ENCODE results near the gene UGP2.
A peak's percentile ranks its signal among the peaks of the same experiment; 100 is the strongest.
"Not testable (repeated sequence)": the region's sequence is repeated elsewhere in the genome, so short reads cannot be mapped to it uniquely, and the experiment has no call there.

The UGP2 gene

GRCh38 chr2:63840785-63841253, 877 bp upstream of the UGP2 start:
- DNase-seq: peak; percentile 89

GRCh38 chr2:63842149-63843061, 709 bp downstream of the UGP2 start:
- no peak for DNase-seq

GRCh38 chr2:63843093-63843492, 1.4 kb downstream of the UGP2 start:
- no peak for DNase-seq

GRCh38 chr2:63843791-63844190, 2.1 kb downstream of the UGP2 start:
- DNase-seq: no peak

GRCh38 chr2:63844616-63845015, 2.9 kb downstream of the UGP2 start:
- no peak for DNase-seq

GRCh38 chr2:63845866-63846265, 4.2 kb downstream of the UGP2 start:
- no peak for DNase-seq

- DNase-seq: no peak
These were observed 4.8 kb downstream of the UGP2 start for GRCh38 chr2:63846487-63846886.

GRCh38 chr2:63847571-63847970, 5.9 kb downstream of the UGP2 start:
- not testable (repeated sequence) for DNase-seq

- DNase-seq: no peak
These were observed 7.9 kb downstream of the UGP2 start for GRCh38 chr2:63849381-63850203.

GRCh38 chr2:63850204-63850571, 8.5 kb downstream of the UGP2 start:
- DNase-seq: no peak

- DNase-seq: no peak
These were observed 9.0 kb downstream of the UGP2 start for GRCh38 chr2:63850649-63851048.

- DNase-seq: no peak
These were observed 10.1 kb downstream of the UGP2 start for GRCh38 chr2:63851691-63852311.

- no peak for DNase-seq
These were observed 12.0 kb downstream of the UGP2 start for GRCh38 chr2:63853527-63854310.

GRCh38 chr2:63855418-63856302, 14.0 kb downstream of the UGP2 start:
- DNase-seq: no peak

- no peak for DNase-seq
These were observed 14.6 kb downstream of the UGP2 start for GRCh38 chr2:63856303-63856603.

GRCh38 chr2:63858291-63858690, 16.6 kb downstream of the UGP2 start:
- DNase-seq: no peak

- no peak for DNase-seq
These were observed 19.6 kb downstream of the UGP2 start for GRCh38 chr2:63861220-63861822.

- DNase-seq: no peak
These were observed 21.1 kb downstream of the UGP2 start for GRCh38 chr2:63862806-63863205.

- no peak for DNase-seq
These were observed 22.0 kb downstream of the UGP2 start for GRCh38 chr2:63863707-63864106.

GRCh38 chr2:63865159-63865799, 23.6 kb downstream of the UGP2 start:
- no peak for DNase-seq
